Astrocyte (in vitro differentiated cells and primary cell): ENCODE measurements around the gene CACNA1B. TPM values are rescaled to one million over a fixed set of nuclear protein-coding genes. Genes with fewer than 3 reads are reported as not detected.

Source experiments
- DNase-seq: peaks from one replicate; pipeline ENCODE4 v3.0.0-alpha.2; 2010; ENCODE audit warnings: low read depth
- FAIRE-seq: peaks from 2 replicates; lab custom pipeline; 2011; peaks lifted over from hg19 to GRCh38; lab: Jason Lieb, UNC
- H2AFZ ChIP-seq: 2 replicates; pipeline ENCODE4 v1.6.0; 2012; ENCODE audit warnings: low read depth, low read length, inconsistent platforms
- H3K27ac ChIP-seq: 2 replicates; pipeline ENCODE4 v1.5.1; 2011; ENCODE audit warnings: low read depth, low read length, inconsistent platforms
- H3K27me3 ChIP-seq: 2 replicates; pipeline ENCODE4 v1.6.0; 2011; ENCODE audit warnings: low read length, inconsistent platforms; ENCODE audit not compliant: insufficient read depth
- H3K36me3 ChIP-seq: 2 replicates; pipeline ENCODE4 v1.5.1; 2011; ENCODE audit warnings: low read length, inconsistent platforms; ENCODE audit not compliant: insufficient read depth
- H3K4me1 ChIP-seq: 2 replicates; pipeline ENCODE4 v1.5.1; 2011; ENCODE audit warnings: low read length, inconsistent platforms; ENCODE audit not compliant: insufficient read depth
- H3K4me2 ChIP-seq: 2 replicates; pipeline ENCODE4 v1.6.0; 2012; ENCODE audit warnings: low read length, inconsistent platforms
- H3K4me3 ChIP-seq: 2 replicates; pipeline ENCODE4 v1.5.1; 2011; ENCODE audit warnings: low read depth, mild to moderate bottlenecking, low read length, inconsistent platforms; ENCODE audit not compliant: insufficient read depth
- H3K79me2 ChIP-seq: 2 replicates; pipeline ENCODE4 v1.6.0; 2012; ENCODE audit warnings: mild to moderate bottlenecking, low read length, inconsistent platforms; ENCODE audit not compliant: insufficient read depth
- H3K9ac ChIP-seq: 2 replicates; pipeline ENCODE4 v1.6.0; 2012; ENCODE audit warnings: mild to moderate bottlenecking, low read length, inconsistent platforms
- H3K9me3 ChIP-seq: 2 replicates; pipeline ENCODE4 v1.5.1; 2012; ENCODE audit warnings: low read depth, mild to moderate bottlenecking, low read length, inconsistent platforms; ENCODE audit not compliant: insufficient read depth
- H4K20me1 ChIP-seq: 2 replicates; pipeline ENCODE4 v1.6.0; 2012; ENCODE audit warnings: low read length, inconsistent platforms; ENCODE audit not compliant: insufficient read depth
- H3K27ac Mint-ChIP-seq: one replicate; pipeline ENCODE4 v1.8.0; 2021; ENCODE audit warnings: mild to moderate bottlenecking, mixed read lengths; ENCODE audit not compliant: unreplicated experiment
- H3K27me3 Mint-ChIP-seq: one replicate; pipeline ENCODE4 v1.8.0; 2021; ENCODE audit warnings: low read depth, mixed read lengths; ENCODE audit not compliant: unreplicated experiment
- H3K36me3 Mint-ChIP-seq: one replicate; pipeline ENCODE4 v1.8.0; 2021; ENCODE audit warnings: low read depth, mixed read lengths; ENCODE audit not compliant: unreplicated experiment
- H3K4me1 Mint-ChIP-seq: one replicate; pipeline ENCODE4 v1.8.0; 2021; ENCODE audit warnings: low read depth, mixed read lengths; ENCODE audit not compliant: unreplicated experiment
- H3K4me3 Mint-ChIP-seq: one replicate; pipeline ENCODE4 v1.8.0; 2021; ENCODE audit warnings: mild to moderate bottlenecking, moderate library complexity, mixed read lengths; ENCODE audit not compliant: unreplicated experiment
- H3K9me3 Mint-ChIP-seq: one replicate; pipeline ENCODE4 v1.8.0; 2021; ENCODE audit warnings: mild to moderate bottlenecking, mixed read lengths; ENCODE audit not compliant: unreplicated experiment
- CTCF ChIP-seq: IDR thresholded peaks from 2 replicates; pipeline ENCODE4 v1.5.1; 2011; ENCODE audit warnings: low read depth, mild to moderate bottlenecking, inconsistent platforms, low read length, moderate library complexity; ENCODE audit not compliant: insufficient read depth
- EZH2 ChIP-seq: IDR thresholded peaks from 2 replicates; pipeline ENCODE4 v1.6.1; 2012; ENCODE audit warnings: mild to moderate bottlenecking, low read length, inconsistent platforms; ENCODE audit not compliant: insufficient read depth
- total RNA-seq: library from RNA; stranded (reverse); gene quantifications from 2 replicates; pipeline ENCODE4 v1.2.1, GENCODE V29; 2021

Gene CACNA1B
- total RNA-seq, 1 donor from 2014 or later: 3.1 TPM

GRCh38 chr9:138073408-138073807, 195.8 kb downstream of the CACNA1B start:
- Mint-ChIP-seq H3K9me3 (peaks cover 3% of the 10 kb centered on the region), H3K27ac (no peak overlapping the region), H3K27me3 (peaks cover 23% of the 10 kb centered on the region), H3K4me3 (no peak overlapping the region), H3K36me3 (peaks cover 8% of the 10 kb centered on the region), H3K4me1 (no peaks in the 10 kb centered on the region)
- FAIRE-seq (no peak), DNase-seq (no peak)
- H3K9ac ChIP-seq: no peak overlapping the region
- H3K4me1 ChIP-seq: no peaks in the 10 kb centered on the region
- no peak overlapping the region for H3K4me2 ChIP-seq
- H3K36me3 ChIP-seq: no peaks in the 10 kb centered on the region
- no peak overlapping the region for H2AFZ ChIP-seq
- H3K79me2 ChIP-seq: no peaks in the 10 kb centered on the region
- no peak overlapping the region for H3K27ac ChIP-seq
- H3K4me3 ChIP-seq: no peak overlapping the region
- no peak for TF ChIP-seq EZH2
- no peak for TF ChIP-seq CTCF
- no peaks in the 10 kb centered on the region for H3K27me3 ChIP-seq
- H4K20me1 ChIP-seq: no peaks in the 10 kb centered on the region
- H3K9me3 ChIP-seq: peaks cover 4% of the 10 kb centered on the region

- Mint-ChIP-seq H3K27me3 (peaks cover 26% of the 10 kb centered on the region), H3K4me3 (no peak overlapping the region), H3K4me1 (no peaks in the 10 kb centered on the region), H3K9me3 (peaks cover 6% of the 10 kb centered on the region), H3K36me3 (peaks cover 12% of the 10 kb centered on the region), H3K27ac (no peak overlapping the region)
- Histone ChIP-seq H3K36me3 (no peaks in the 10 kb centered on the region), H4K20me1 (no peaks in the 10 kb centered on the region), H3K4me1 (no peaks in the 10 kb centered on the region), H2AFZ (no peak overlapping the region), H3K4me3 (no peak overlapping the region), H3K27me3 (no peaks in the 10 kb centered on the region), H3K27ac (no peak overlapping the region), H3K9ac (no peak overlapping the region), H3K79me2 (no peaks in the 10 kb centered on the region), H3K9me3 (peaks cover 7% of the 10 kb centered on the region), H3K4me2 (no peak overlapping the region)
- TF ChIP-seq CTCF (no peak), EZH2 (no peak)
- FAIRE-seq (no peak), DNase-seq (no peak)
These were observed 196.2 kb downstream of the CACNA1B start for GRCh38 chr9:138073808-138074207.

- Mint-ChIP-seq H3K9me3 (peaks cover 10% of the 10 kb centered on the region), H3K4me3 (no peak overlapping the region), H3K4me1 (no peaks in the 10 kb centered on the region), H3K36me3 (peaks cover 16% of the 10 kb centered on the region), H3K27ac (no peak overlapping the region), H3K27me3 (peaks cover 27% of the 10 kb centered on the region)
- H3K4me3 ChIP-seq: no peak overlapping the region
- H3K4me1 ChIP-seq: no peaks in the 10 kb centered on the region
- H3K36me3 ChIP-seq: no peaks in the 10 kb centered on the region
- DNase-seq (no peak), FAIRE-seq (no peak)
- H3K9ac ChIP-seq: no peak overlapping the region
- no peak overlapping the region for H2AFZ ChIP-seq
- TF ChIP-seq CTCF (no peak), EZH2 (no peak)
- H3K27ac ChIP-seq: no peak overlapping the region
- no peaks in the 10 kb centered on the region for H4K20me1 ChIP-seq
- no peaks in the 10 kb centered on the region for H3K27me3 ChIP-seq
- no peaks in the 10 kb centered on the region for H3K79me2 ChIP-seq
- no peak overlapping the region for H3K4me2 ChIP-seq
- H3K9me3 ChIP-seq: peaks cover 7% of the 10 kb centered on the region
These were observed 196.9 kb downstream of the CACNA1B start for GRCh38 chr9:138074516-138074915.
